Gastrocnemius medialis (tissue), 4 donors: ENCODE data around the gene CCR3.
"Not testable (repeated sequence)": the region's sequence is repeated elsewhere in the genome, so short reads cannot be mapped to it uniquely, and the experiment has no call there.

Experiments used
- CTCF ChIP-seq, 5 experiments: fragments of 450-650 bp in 3 of 5; fragments of 200-600 bp in 2 of 5; sonication (generic) in 2 of 5; IDR thresholded peaks in 4 of 5; conservative IDR thresholded peaks in 1 of 5; 1 replicate in 4 of 5; 2 replicates in 1 of 5; pipeline ENCODE4 v1.5.1; 2016 to 2019; ENCODE audit warnings: antibody characterized with exemption in 5 of 5, mild to moderate bottlenecking in 3 of 5, moderate library complexity in 3 of 5
- POLR2A ChIP-seq, 2 donors: fragments of 450-650 bp; IDR thresholded peaks; one replicate each; pipeline ENCODE4 v1.6.1; 2017; ENCODE audit warnings: antibody characterized with exemption in 2 of 2, mild to moderate bottlenecking in 2 of 2, moderate library complexity in 2 of 2

GRCh38 chr3:46207514-46207913 is 34.7 kb upstream of the CCR3 start:
- not testable (repeated sequence) for TF ChIP-seq CTCF (IDR thresholded peaks at IDR 0.05 in 4 of 5, conservative IDR thresholded peaks at IDR 0.05 in 1 of 5); POLR2A (IDR thresholded peaks at IDR 0.05)
